Loucy (cell line): Measurements from ENCODE around the gene HECTD1.

ENCODE experiments used
- EZH2phosphoT487 ChIP-seq: fragments of 200-600 bp; IDR thresholded peaks from 2 replicates; pipeline ENCODE4 v1.6.1; 2018; ENCODE audit warnings: antibody characterized with exemption, mild to moderate bottlenecking, moderate library complexity, borderline replicate concordance
- TF ChIP-seq, protein P1 (sequence below): fragments of 200-600 bp; sonication (generic); conservative IDR thresholded peaks from 2 replicates; pipeline ENCODE4 v1.5.1; 2014; ENCODE audit warnings: mild to moderate bottlenecking, antibody characterized with exemption, low read length

DNA sequence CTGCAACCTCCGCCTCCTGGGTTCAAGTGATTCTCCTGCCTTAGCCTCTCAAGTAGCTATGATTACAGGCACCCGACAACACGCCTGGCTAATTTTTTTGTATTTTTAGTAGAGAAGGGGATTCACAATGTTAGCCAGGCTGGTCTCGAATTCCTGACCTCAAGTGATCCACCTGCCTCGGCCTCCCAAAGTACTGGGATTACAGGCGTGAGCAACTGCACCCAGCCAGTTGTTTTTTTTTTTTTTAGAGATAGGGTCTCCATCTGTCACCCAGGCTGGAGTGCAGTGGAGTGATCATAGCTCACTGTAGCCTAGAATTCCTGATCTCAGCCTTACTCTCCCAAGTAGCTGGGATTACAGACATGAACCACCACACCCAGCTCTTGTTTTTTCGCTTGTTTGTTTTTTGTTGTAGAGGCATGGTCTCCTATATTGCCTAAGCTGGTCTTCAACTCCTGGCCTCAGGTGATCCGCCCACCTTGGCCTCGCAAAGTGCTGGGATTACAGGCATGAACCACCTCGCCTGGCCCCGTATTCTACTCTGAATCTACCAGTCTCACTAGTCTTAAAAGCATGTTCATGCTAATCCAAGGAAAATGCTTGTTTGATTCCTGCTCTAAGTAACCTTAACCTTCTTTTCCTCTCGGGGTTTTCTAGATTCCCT, 149.8 kb downstream of the HECTD1 start:
- TF ChIP-seq, protein P1, sequence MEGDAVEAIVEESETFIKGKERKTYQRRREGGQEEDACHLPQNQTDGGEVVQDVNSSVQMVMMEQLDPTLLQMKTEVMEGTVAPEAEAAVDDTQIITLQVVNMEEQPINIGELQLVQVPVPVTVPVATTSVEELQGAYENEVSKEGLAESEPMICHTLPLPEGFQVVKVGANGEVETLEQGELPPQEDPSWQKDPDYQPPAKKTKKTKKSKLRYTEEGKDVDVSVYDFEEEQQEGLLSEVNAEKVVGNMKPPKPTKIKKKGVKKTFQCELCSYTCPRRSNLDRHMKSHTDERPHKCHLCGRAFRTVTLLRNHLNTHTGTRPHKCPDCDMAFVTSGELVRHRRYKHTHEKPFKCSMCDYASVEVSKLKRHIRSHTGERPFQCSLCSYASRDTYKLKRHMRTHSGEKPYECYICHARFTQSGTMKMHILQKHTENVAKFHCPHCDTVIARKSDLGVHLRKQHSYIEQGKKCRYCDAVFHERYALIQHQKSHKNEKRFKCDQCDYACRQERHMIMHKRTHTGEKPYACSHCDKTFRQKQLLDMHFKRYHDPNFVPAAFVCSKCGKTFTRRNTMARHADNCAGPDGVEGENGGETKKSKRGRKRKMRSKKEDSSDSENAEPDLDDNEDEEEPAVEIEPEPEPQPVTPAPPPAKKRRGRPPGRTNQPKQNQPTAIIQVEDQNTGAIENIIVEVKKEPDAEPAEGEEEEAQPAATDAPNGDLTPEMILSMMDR: no peak
- no peak for TF ChIP-seq EZH2phosphoT487
